WTC11 (cell line): Measurements from ENCODE around the gene YBEY. TPM values are rescaled to one million over a fixed set of nuclear protein-coding genes. Genes with fewer than 3 reads are reported as not detected.
A peak's percentile ranks its signal among the peaks of the same experiment; 100 is the strongest.

Experiments used
- AFF4 ChIP-seq: sonication (generic); formaldehyde crosslinking; IDR thresholded peaks from 2 replicates; pipeline ENCODE4 v1.8.1; 2023; ENCODE audit warnings: mild to moderate bottlenecking, missing genetic modification reagents, borderline replicate concordance
- ERG ChIP-seq: fragments of 250-450 bp; sonication (Bioruptor Pico); IDR thresholded peaks from 2 replicates; pipeline ENCODE4 v1.8.0; 2021; ENCODE audit warnings: mild to moderate bottlenecking
- IRF2 ChIP-seq: sonication (generic); formaldehyde crosslinking; IDR thresholded peaks from 2 replicates; pipeline ENCODE4 v1.8.0; 2022; ENCODE audit warnings: low read depth, missing genetic modification reagents, borderline replicate concordance
- MXD4 ChIP-seq: fragments of 250-450 bp; sonication (Bioruptor Pico); IDR thresholded peaks from 2 replicates; pipeline ENCODE4 v1.8.0; 2021; ENCODE audit warnings: mild to moderate bottlenecking, moderate library complexity, borderline replicate concordance
- OVOL2 ChIP-seq: fragments of 250-450 bp; sonication (Bioruptor Pico); IDR thresholded peaks from 2 replicates; pipeline ENCODE4 v1.9.0; 2021; ENCODE audit warnings: mild to moderate bottlenecking, borderline replicate concordance
- SMAD3 ChIP-seq: sonication (generic); formaldehyde crosslinking; IDR thresholded peaks from 2 replicates; pipeline ENCODE4 v1.8.0; 2022; ENCODE audit warnings: missing genetic modification reagents, mild to moderate bottlenecking, borderline replicate concordance
- SP1 ChIP-seq: sonication (generic); formaldehyde crosslinking; conservative IDR thresholded peaks from 2 replicates; pipeline ENCODE4 v1.8.1; 2022; ENCODE audit warnings: missing genetic modification reagents
- ZBTB43 ChIP-seq: sonication (generic); formaldehyde crosslinking; IDR thresholded peaks from 2 replicates; pipeline ENCODE4 v1.8.1; 2023; ENCODE audit warnings: mild to moderate bottlenecking, missing genetic modification reagents
- ZNF396 ChIP-seq: fragments of 250-450 bp; sonication (Bioruptor Pico); IDR thresholded peaks from 2 replicates; pipeline ENCODE4 v1.8.0; 2021; ENCODE audit warnings: mild to moderate bottlenecking, moderate library complexity, borderline replicate concordance
- ZNF416 ChIP-seq: fragments of 250-450 bp; sonication (Bioruptor Pico); IDR thresholded peaks from 2 replicates; pipeline ENCODE4 v1.9.0; 2021; ENCODE audit warnings: mild to moderate bottlenecking, inconsistent platforms
- ZNF425 ChIP-seq: fragments of 250-450 bp; sonication (Bioruptor Pico); conservative IDR thresholded peaks from 2 replicates; pipeline ENCODE4 v1.9.0; 2021; ENCODE audit warnings: mild to moderate bottlenecking
- ZNF532 ChIP-seq: fragments of 250-450 bp; sonication (Bioruptor Pico); IDR thresholded peaks from 2 replicates; pipeline ENCODE4 v1.9.0; 2021; ENCODE audit warnings: mild to moderate bottlenecking, borderline replicate concordance
- total RNA-seq: library from RNA; stranded (reverse); gene quantifications from 3 replicates; pipeline ENCODE4 v1.2.3, GENCODE V29; 2021
- TF ChIP-seq, protein P1 (sequence below): sonication (generic); formaldehyde crosslinking; IDR thresholded peaks from 2 replicates; pipeline ENCODE4 v1.8.1; 2023; ENCODE audit warnings: mild to moderate bottlenecking, missing genetic modification reagents, moderate library complexity
- TF ChIP-seq, protein P2 (sequence below): sonication (generic); formaldehyde crosslinking; IDR thresholded peaks from 2 replicates; pipeline ENCODE4 v1.8.0; 2022; ENCODE audit warnings: mild to moderate bottlenecking, missing genetic modification reagents
- TF ChIP-seq, protein P3 (sequence below): sonication (generic); formaldehyde crosslinking; IDR thresholded peaks from 2 replicates; pipeline ENCODE4 v1.8.1; 2022; ENCODE audit warnings: missing genetic modification reagents, borderline replicate concordance

YBEY gene
- total RNA-seq, 1 experiment from 2014 or later = 27.4 TPM

- TF ChIP-seq AFF4 (no peak), ZNF416 (CRISPR knock-in tag) (peak; percentile 43; the same call in 1 of the 2 replicates), ERG (CRISPR knock-in tag) (no peak), SMAD3 (CRISPR knock-in tag) (0 out of 2 replicates have a peak, but pooled peaks have one; percentile 15), ZNF396 (CRISPR knock-in tag) (no peak), SP1 (CRISPR knock-in tag) (peak; percentile 98), MXD4 (CRISPR knock-in tag) (no peak), IRF2 (no peak), ZBTB43 (CRISPR knock-in tag) (peak; percentile 76), OVOL2 (no peak), ZNF425 (CRISPR knock-in tag) (no peak), ZNF532 (CRISPR knock-in tag) (no peak)
- TF ChIP-seq, protein P1, sequence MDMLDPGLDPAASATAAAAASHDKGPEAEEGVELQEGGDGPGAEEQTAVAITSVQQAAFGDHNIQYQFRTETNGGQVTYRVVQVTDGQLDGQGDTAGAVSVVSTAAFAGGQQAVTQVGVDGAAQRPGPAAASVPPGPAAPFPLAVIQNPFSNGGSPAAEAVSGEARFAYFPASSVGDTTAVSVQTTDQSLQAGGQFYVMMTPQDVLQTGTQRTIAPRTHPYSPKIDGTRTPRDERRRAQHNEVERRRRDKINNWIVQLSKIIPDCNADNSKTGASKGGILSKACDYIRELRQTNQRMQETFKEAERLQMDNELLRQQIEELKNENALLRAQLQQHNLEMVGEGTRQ = peak; percentile 38; the same call in 1 of the 2 replicates
- TF ChIP-seq, protein P2, sequence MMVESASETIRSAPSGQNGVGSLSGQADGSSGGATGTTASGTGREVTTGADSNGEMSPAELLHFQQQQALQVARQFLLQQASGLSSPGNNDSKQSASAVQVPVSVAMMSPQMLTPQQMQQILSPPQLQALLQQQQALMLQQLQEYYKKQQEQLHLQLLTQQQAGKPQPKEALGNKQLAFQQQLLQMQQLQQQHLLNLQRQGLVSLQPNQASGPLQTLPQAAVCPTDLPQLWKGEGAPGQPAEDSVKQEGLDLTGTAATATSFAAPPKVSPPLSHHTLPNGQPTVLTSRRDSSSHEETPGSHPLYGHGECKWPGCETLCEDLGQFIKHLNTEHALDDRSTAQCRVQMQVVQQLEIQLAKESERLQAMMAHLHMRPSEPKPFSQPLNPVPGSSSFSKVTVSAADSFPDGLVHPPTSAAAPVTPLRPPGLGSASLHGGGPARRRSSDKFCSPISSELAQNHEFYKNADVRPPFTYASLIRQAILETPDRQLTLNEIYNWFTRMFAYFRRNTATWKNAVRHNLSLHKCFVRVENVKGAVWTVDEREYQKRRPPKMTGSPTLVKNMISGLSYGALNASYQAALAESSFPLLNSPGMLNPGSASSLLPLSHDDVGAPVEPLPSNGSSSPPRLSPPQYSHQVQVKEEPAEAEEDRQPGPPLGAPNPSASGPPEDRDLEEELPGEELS = no peak
- TF ChIP-seq, protein P3, sequence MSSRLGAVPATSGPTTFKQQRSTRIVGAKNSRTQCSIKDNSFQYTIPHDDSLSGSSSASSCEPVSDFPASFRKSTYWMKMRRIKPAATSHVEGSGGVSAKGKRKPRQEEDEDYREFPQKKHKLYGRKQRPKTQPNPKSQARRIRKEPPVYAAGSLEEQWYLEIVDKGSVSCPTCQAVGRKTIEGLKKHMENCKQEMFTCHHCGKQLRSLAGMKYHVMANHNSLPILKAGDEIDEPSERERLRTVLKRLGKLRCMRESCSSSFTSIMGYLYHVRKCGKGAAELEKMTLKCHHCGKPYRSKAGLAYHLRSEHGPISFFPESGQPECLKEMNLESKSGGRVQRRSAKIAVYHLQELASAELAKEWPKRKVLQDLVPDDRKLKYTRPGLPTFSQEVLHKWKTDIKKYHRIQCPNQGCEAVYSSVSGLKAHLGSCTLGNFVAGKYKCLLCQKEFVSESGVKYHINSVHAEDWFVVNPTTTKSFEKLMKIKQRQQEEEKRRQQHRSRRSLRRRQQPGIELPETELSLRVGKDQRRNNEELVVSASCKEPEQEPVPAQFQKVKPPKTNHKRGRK (CRISPR knock-in tag) = no peak
Measured at GRCh38 chr21:46323710-46324389, 37.7 kb downstream of the YBEY start, which contains the start of the genes C21orf58 and PCNT (continued).
